NCI-H524 (cell line): ENCODE results near the gene CADPS.

Experiments used
- DNase-seq, 2 experiments: peaks; one replicate each; lab custom pipeline; 2025; lab: John Stamatoyannopoulos, UW

The CADPS gene

GRCh38 chr3:62375655-62376453 lies 499.4 kb downstream of the CADPS start:
- DNase-seq, result no peak

- peak in 1 of 2 experiments; percentile 23 for DNase-seq
These were observed 500.6 kb downstream of the CADPS start for GRCh38 chr3:62374341-62375218.

GRCh38 chr3:62373714-62374333 lies 501.4 kb downstream of the CADPS start:
- peak in 1 of 2 experiments; percentile 23 for DNase-seq

- peak in 1 of 2 experiments; percentile 9 for DNase-seq
These were observed 502.0 kb downstream of the CADPS start, which contains the start of gene FEZF2 for GRCh38 chr3:62373215-62373614. Gene FEZF2, minus strand, starts transcription at chr3:62373550. Its CDS starts 682 bp downstream, at chr3:62372868.

GRCh38 chr3:62372621-62373041 lies 502.6 kb downstream of the CADPS start:
- peak in 1 of 2 experiments; percentile 38 for DNase-seq

GRCh38 chr3:62371720-62372591 lies 503.3 kb downstream of the CADPS start:
- DNase-seq, result peak in 1 of 2 experiments; percentile 17

- DNase-seq, result no peak
These were observed 504.1 kb downstream of the CADPS start for GRCh38 chr3:62370858-62371719.

GRCh38 chr3:62370112-62370857 lies 504.9 kb downstream of the CADPS start:
- no peak for DNase-seq

GRCh38 chr3:62369476-62369743 lies 505.8 kb downstream of the CADPS start:
- DNase-seq, result no peak

GRCh38 chr3:62368705-62369475 lies 506.3 kb downstream of the CADPS start:
- DNase-seq, result peak in 1 of 2 experiments; percentile 5

GRCh38 chr3:62368290-62368704 lies 506.9 kb downstream of the CADPS start:
- no peak for DNase-seq

GRCh38 chr3:62367763-62368195 lies 507.4 kb downstream of the CADPS start:
- no peak for DNase-seq

- DNase-seq, result no peak
These were observed 509.1 kb downstream of the CADPS start for GRCh38 chr3:62366126-62366484.

GRCh38 chr3:62365391-62366125 lies 509.7 kb downstream of the CADPS start:
- DNase-seq, result no peak

GRCh38 chr3:62364191-62364590 lies 511.0 kb downstream of the CADPS start:
- no peak for DNase-seq

GRCh38 chr3:62363275-62363674 lies 511.9 kb downstream of the CADPS start:
- no peak for DNase-seq

- DNase-seq, result peak in 1 of 2 experiments; percentile 39
These were observed 513.4 kb downstream of the CADPS start for GRCh38 chr3:62361824-62362223.

- DNase-seq, result no peak
These were observed 514.0 kb downstream of the CADPS start for GRCh38 chr3:62361261-62361660.
